NCI-H1092 (cell line): ENCODE data around the gene NFIX.

Experiments
- DNase-seq: peaks from one replicate; lab custom pipeline; 2025; lab: John Stamatoyannopoulos, UW

The NFIX gene

GRCh38 chr19:13072188-13072908 lies 77.1 kb downstream of the NFIX start:
- no peak for DNase-seq

GRCh38 chr19:13073263-13073662 lies 78.0 kb downstream of the NFIX start:
- DNase-seq: no peak

- no peak for DNase-seq
Measured at GRCh38 chr19:13074378-13074777, 79.1 kb downstream of the NFIX start.

GRCh38 chr19:13076320-13076719 lies 81.0 kb downstream of the NFIX start:
- DNase-seq: no peak

GRCh38 chr19:13076787-13077186 lies 81.5 kb downstream of the NFIX start:
- no peak for DNase-seq

DNA sequence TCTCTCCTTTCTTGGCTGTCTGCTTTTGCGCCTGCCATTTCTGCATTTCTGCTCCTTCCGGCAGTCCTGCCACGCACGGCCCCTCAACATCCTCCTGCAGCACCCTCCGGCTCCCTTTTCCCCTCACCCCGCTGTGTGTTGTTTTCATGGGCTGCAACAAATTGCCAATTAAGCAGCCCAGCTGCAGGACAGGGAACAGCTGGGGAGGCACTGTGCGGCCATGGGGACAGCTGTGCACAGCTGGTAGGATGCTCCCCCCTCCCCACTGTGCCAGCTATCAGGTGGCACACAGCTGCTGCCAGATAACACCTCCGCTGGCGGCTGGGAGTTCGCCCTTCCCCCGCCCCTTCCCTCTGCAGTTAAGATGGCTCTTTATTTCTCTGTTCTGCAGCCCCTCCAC lies 82.0 kb downstream of the NFIX start:
- no peak for DNase-seq

DNA sequence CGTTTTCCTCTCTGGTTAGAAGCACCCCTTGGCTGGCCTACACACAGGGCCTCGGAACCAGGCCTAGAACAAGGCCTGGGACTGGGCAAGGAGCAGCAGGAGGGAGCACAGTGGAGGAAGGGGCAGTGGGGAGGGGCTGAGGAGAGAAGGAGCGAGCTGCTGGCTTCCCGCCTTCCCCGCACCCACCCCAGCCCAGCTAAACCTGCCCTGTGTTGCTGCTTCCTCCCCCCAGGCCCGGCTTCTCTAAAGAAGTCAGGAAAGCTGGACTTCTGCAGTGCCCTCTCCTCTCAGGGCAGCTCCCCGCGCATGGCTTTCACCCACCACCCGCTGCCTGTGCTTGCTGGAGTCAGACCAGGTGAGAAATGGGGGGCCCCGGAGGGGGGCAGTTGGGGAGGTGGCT lies 83.1 kb downstream of the NFIX start:
- no peak for DNase-seq

DNA sequence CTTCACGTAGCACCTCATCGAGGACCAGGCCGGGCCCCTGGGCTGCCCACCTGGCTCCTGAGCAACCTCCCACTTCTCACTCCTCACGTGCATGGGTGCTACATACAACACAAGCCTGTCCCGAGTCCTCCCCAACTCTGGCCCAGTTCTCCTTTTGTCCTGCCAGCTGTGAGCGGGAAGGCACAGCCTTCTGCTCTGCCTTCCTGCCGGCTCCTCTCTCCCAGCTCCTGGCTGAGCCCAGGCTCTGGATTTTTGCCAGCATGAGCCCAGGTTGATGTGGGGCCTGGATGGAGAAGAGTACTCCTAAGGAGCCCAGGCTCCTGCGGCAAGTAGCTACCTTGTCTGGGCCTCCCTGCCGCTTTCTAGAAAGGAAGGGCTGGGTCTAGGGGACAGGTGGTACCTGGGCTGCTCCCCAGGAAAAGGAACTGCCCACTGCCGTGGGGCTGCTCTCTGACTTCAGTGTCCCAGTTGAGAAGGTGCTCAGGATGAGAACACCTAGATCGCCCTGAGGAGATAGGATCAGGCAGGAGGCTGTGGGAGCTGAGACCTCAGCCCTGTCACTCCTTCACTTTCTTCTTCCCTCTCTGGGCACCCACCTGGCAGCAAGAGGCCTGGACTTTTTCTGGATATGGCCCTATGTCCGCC lies 83.7 kb downstream of the NFIX start:
- peak; percentile 26 for DNase-seq

DNA sequence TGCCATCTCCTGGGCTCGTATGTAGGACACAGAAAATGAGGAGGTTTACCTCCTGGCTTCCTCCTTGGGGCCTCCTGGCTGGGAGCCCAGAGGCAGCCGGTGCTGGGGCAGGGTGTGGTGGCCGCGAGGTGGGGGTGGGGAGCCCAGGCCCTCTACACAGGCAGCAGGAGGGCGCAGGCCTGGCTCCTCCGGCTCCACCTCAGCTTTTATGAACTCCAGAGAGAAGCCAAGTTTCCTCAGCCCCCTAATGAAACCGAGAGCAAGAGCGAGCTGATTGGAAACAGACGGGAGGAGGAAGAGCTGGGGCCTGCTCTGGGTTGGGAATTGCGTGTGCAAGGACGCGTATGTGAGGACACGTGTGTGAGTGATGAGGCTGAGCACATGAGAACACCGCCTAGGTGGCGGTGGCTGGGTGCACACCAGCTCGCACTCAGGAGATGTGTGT lies 84.3 kb downstream of the NFIX start:
- DNase-seq: no peak

DNA sequence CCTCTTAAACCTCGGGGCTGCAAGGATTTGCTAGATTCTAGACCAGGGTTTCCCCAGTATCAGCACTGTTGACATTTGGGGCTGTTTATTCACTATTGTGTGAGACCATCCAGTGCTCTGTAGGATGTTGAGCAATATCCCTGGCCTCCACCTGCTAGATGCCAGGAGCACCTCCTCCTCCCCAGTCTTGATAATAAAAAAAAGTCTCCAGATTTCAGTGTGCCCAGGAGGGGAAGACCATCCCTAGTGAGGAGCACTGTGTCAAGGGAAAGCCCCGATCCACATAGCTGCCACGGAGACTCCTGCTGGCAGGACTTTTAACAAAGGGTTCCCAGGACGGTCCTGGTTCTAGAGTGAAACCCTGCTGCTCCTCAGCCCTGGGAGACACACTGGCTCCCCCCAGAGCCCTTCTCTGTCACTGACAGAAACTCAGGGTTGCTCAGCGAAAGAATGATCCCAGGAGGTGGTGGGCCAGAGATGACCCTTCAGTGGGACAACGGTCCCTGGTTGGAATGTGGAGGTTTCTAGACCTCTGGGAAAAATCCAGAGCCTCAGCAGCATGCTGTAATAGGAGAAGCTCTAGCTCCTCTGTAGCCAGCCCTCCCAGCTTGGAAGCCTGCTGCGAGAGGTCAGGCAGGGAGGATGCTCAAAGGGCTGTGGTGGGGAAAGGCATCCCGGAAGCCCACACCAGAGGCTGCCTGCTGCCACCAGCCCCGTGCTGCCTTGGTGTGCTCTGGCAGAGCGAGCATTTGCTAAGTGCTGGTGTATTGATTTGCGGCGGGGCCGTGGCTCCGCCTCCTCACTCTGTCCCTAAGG lies 87.1 kb downstream of the NFIX start:
- DNase-seq: peak; percentile 56

DNA sequence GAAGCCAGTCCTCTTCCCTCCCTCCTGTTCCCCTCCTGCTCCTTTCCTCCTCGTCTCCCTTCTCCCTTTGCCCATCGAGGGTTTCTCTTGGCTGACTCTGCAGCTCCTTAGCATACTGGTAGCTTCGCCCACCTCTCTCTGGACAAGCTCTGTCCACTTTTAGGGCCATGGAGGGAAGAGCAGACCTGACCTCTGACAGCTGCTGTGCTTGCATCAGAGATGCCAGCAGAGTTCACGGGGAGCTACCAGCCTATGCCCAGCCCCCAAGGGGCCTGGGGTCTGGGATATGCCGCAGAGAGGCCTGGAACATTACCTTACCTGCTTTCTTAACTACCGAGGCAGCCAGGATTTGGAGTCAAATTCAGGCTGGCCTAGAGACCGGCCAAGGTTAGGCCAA lies 87.7 kb downstream of the NFIX start:
- DNase-seq: no peak

- no peak for DNase-seq
Measured at GRCh38 chr19:13083627-13084026, 88.4 kb downstream of the NFIX start.

DNA sequence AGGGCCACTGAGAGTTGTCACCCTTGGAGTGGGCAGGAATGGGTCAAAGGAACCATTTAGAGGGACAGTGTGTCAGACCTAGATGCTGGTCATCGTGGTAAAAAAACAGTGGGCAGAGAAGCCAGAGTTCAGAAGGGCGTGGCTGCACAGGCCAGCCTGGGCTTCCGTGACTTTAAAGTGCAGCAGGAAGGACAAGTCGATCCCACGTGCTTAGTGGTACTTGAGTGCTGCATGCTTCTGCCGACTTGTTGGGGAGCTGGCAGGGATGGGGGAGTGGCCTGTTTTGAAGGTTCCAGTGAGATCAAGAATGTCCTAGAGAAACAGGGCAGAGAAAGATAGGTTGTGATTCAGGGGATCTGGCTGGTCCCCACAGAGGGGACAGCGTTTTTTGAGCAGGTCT lies 90.4 kb downstream of the NFIX start:
- no peak for DNase-seq

- no peak for DNase-seq
Measured at GRCh38 chr19:13086341-13086740, 91.1 kb downstream of the NFIX start.

- DNase-seq: no peak
Measured at GRCh38 chr19:13087295-13087694, 92.0 kb downstream of the NFIX start.

DNA sequence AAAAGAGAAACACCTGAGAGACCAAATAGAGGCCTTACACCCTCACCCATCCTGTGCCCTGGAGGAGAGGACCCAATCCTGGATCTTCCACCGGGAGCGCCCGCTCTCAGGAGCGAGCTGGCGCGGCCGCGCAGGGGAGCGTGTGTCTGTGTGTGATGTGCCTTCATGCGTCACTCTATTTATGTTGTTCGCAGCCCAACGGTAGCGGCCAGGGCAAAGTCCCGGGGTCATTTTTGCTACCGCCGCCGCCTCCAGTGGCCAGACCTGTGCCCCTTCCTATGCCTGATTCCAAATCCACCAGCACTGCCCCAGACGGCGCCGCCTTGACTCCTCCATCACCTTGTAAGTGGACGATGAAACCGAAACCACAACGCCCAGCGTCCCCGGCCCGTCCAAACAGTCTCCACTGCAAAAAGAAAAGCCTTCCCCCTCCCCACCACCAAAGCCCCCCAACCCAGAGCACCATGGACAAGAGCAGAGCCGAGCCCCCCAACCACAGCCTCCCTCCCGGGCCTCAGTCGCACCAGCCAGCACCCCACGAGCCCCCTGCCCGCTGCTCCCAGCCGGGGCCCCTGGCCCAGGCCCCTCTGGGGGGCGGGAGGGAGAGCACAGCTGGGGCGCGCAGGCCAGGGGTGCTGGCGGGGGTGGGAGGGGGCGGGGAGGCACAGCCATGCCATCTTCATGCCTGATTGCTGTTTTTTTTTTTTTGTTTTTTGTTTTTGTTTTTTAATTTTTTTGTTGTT lies 92.7 kb downstream of the NFIX start:
- no peak for DNase-seq

DNA sequence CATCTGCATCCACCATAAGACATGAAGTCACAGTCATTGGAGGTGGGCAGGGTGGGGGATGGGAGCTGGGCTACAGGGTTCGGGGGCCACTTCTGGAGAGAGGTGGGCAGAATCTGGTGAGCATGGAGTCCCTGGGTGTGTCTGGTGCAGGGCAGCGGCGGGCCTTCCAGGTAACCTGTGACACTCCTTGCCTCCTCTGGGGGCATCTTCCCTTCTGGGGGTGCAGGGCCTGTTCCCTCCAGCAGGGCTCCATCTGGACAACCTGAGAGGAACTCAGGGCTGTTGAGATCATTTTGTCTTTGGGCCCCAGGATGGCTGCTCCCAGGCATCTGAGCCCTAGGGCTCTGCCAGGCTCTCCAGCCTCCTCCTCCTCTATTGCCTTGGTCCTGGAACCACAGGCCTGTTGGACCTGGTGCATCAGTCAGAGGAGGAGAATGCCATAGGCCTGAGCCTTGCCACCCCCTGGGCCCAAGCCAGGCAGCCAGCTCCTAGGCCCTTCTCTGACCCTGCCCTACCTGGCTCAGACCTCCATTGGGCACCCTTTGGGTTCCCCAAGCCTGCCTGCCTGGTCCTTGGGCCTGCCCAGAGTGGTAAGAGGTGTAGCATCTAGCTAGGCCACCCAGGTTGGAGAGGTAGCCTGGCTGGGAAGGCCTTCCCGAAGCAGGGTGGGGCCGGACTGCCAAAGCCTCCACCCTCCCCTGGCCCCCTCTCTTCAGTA lies 94.0 kb downstream of the NFIX start:
- DNase-seq: no peak

- no peak for DNase-seq
Measured at GRCh38 chr19:13089857-13090507, 94.7 kb downstream of the NFIX start.

- DNase-seq: no peak
Measured at GRCh38 chr19:13090511-13091231, 95.4 kb downstream of the NFIX start.

- DNase-seq: no peak
Measured at GRCh38 chr19:13091400-13092157, 96.3 kb downstream of the NFIX start.
